H1 (cell line): ENCODE data around the gene KLK1. TPM values are rescaled to one million over a fixed set of nuclear protein-coding genes. Genes with fewer than 3 reads are reported as not detected.

ENCODE experiments used
- CTCF ChIA-PET: fragments of 300-600 bp; sonication (Branson Sonifier 250); formaldehyde crosslinking; loops from one replicate; lab custom pipeline; 2021; ENCODE audit not compliant: partially characterized antibody; lab: Charles Lee
- POLR2A ChIA-PET: fragments of 300-600 bp; sonication (Branson Sonifier 250); formaldehyde crosslinking; loops from one replicate; lab custom pipeline; 2021; ENCODE audit warnings: inconsistent platforms; ENCODE audit not compliant: partially characterized antibody; lab: Charles Lee
- DNase-seq, 2 experiments: peaks; one replicate each; pipeline versions ENCODE4 v3.0.0 to v3.0.0-alpha.2; 2010 to 2022; ENCODE audit warnings: low spot score in 2 of 2, low read depth in 1 of 2, mixed read lengths in 1 of 2
- FAIRE-seq: peaks from 2 replicates; lab custom pipeline; 2011; peaks lifted over from hg19 to GRCh38; lab: Jason Lieb, UNC
- H2AFZ ChIP-seq: 2 replicates; pipeline ENCODE4 v1.8.1; 2012; ENCODE audit warnings: low read length, inconsistent platforms
- H2AK5ac ChIP-seq: 2 replicates; pipeline ENCODE4 v1.6.1; 2013; ENCODE audit warnings: low read depth, low read length
- H2BK120ac ChIP-seq: replicated peaks from 2 replicates; pipeline ENCODE3; 2013; ENCODE audit warnings: low read depth, low read length, inconsistent platforms
- H2BK12ac ChIP-seq: 2 replicates; pipeline ENCODE4 v1.6.1; 2013; ENCODE audit warnings: low read depth, low read length
- H2BK15ac ChIP-seq: 2 replicates; pipeline ENCODE4 v1.6.1; 2013; ENCODE audit warnings: low read length
- H2BK20ac ChIP-seq: 2 replicates; pipeline ENCODE4 v1.6.1; 2013; ENCODE audit warnings: low read length
- H2BK5ac ChIP-seq: 2 replicates; pipeline ENCODE4 v1.6.1; 2013; ENCODE audit warnings: low read depth, low read length
- H3K14ac ChIP-seq: 2 replicates; pipeline ENCODE4 v1.6.1; 2013; ENCODE audit warnings: inconsistent platforms; ENCODE audit not compliant: insufficient read length
- H3K18ac ChIP-seq: 2 replicates; pipeline ENCODE4 v1.6.1; 2013; ENCODE audit warnings: low read length; ENCODE audit errors: extremely low read depth
- H3K23ac ChIP-seq: 2 replicates; pipeline ENCODE4 v1.6.1; 2013; ENCODE audit warnings: inconsistent platforms; ENCODE audit not compliant: insufficient read length
- H3K23me2 ChIP-seq: 2 replicates; pipeline ENCODE4 v1.6.1; 2013; ENCODE audit warnings: low read depth, low read length
- H3K27ac ChIP-seq: 2 replicates; pipeline ENCODE4 v1.6.1; 2011; ENCODE audit warnings: low read depth, low read length, inconsistent platforms
- H3K27me3 ChIP-seq, 4 experiments: replicated peaks in 1 of 4; 1 replicate in 1 of 4; 2 replicates in 3 of 4; pipeline versions ENCODE4 v1.6.1 to v1.8.1; 2011 to 2013; ENCODE audit warnings: low read length in 3 of 4, mild to moderate bottlenecking in 3 of 4, inconsistent platforms in 2 of 4, mixed read lengths in 2 of 4, moderate library complexity in 1 of 4; ENCODE audit not compliant: control insufficient read depth in 3 of 4, insufficient read depth in 3 of 4; ENCODE audit errors: extremely low read depth in 1 of 4
- H3K36me3 ChIP-seq, 4 experiments: 2 replicates each; pipeline versions ENCODE4 v1.6.1 to v1.8.1; 2011 to 2013; ENCODE audit warnings: mild to moderate bottlenecking in 4 of 4, low read length in 3 of 4, moderate library complexity in 2 of 4, control low read depth in 1 of 4, inconsistent platforms in 1 of 4; ENCODE audit not compliant: insufficient read depth in 4 of 4, control insufficient read depth in 2 of 4
- H3K4ac ChIP-seq: replicated peaks from 2 replicates; pipeline ENCODE3; 2013; ENCODE audit warnings: low read length, low read depth, mixed read lengths, inconsistent platforms; ENCODE audit not compliant: insufficient read length
- H3K4me1 ChIP-seq, 4 experiments: replicated peaks in 1 of 4; 1 replicate in 1 of 4; 2 replicates in 3 of 4; pipeline versions ENCODE4 v1.6.1 to v1.8.1; 2011 to 2013; ENCODE audit warnings: low read length in 3 of 4, inconsistent platforms in 2 of 4, mixed read lengths in 1 of 4; ENCODE audit not compliant: insufficient read depth in 4 of 4, control insufficient read depth in 3 of 4
- H3K4me2 ChIP-seq, 2 experiments: 2 replicates each; pipeline versions ENCODE4 v1.6.1 to v1.8.1; 2011 to 2013; ENCODE audit warnings: low read depth in 2 of 2, low read length in 2 of 2, control low read depth in 1 of 2, inconsistent platforms in 1 of 2, mild to moderate bottlenecking in 1 of 2; ENCODE audit not compliant: insufficient read depth in 1 of 2
- H3K4me3 ChIP-seq, 4 experiments: fragments of 200-600, 300-600 bp in 1 of 4; sonication (generic), shearing (Covaris generic), sonication (Bioruptor Twin) in 1 of 4; 2 replicates each; pipeline versions ENCODE4 v1.5.1 to v1.8.1; 2011 to 2016; ENCODE audit warnings: low read length in 4 of 4, low read depth in 3 of 4, control low read depth in 2 of 4, inconsistent platforms in 2 of 4, mild to moderate bottlenecking in 2 of 4, mixed read lengths in 1 of 4, moderate library complexity in 1 of 4; ENCODE audit not compliant: insufficient read depth in 2 of 4; ENCODE audit errors: extremely low read depth in 1 of 4
- H3K56ac ChIP-seq: replicated peaks from 2 replicates; pipeline ENCODE3; 2013; ENCODE audit warnings: low read depth, mild to moderate bottlenecking, mixed read lengths, low read length, inconsistent platforms; ENCODE audit not compliant: insufficient read length
- H3K79me1 ChIP-seq: 2 replicates; pipeline ENCODE4 v1.6.1; 2013; ENCODE audit warnings: low read depth, low read length, control low read depth
- H3K79me2 ChIP-seq, 2 experiments: 2 replicates each; pipeline versions ENCODE4 v1.6.1 to v1.8.1; 2012 to 2013; ENCODE audit warnings: low read length in 2 of 2, mild to moderate bottlenecking in 2 of 2, inconsistent platforms in 1 of 2; ENCODE audit not compliant: insufficient read depth in 2 of 2, control insufficient read depth in 1 of 2
- H3K9ac ChIP-seq, 4 experiments: replicated peaks in 1 of 4; 1 replicate in 1 of 4; 2 replicates in 3 of 4; pipeline versions ENCODE4 v1.6.1 to v1.8.1; 2011 to 2013; ENCODE audit warnings: low read depth in 3 of 4, low read length in 3 of 4, control low read depth in 2 of 4, mild to moderate bottlenecking in 2 of 4, moderate library complexity in 2 of 4, inconsistent platforms in 1 of 4; ENCODE audit errors: extremely low read depth in 1 of 4
- H3K9me3 ChIP-seq, 2 experiments: 2 replicates each; pipeline versions ENCODE4 v1.6.1 to v1.8.1; 2012 to 2013; ENCODE audit warnings: mild to moderate bottlenecking in 2 of 2, moderate library complexity in 2 of 2, control low read depth in 1 of 2, inconsistent platforms in 1 of 2, low read depth in 1 of 2, low read length in 1 of 2, mixed read lengths in 1 of 2; ENCODE audit not compliant: insufficient read depth in 2 of 2
- H4K20me1 ChIP-seq, 2 experiments: replicated peaks in 1 of 2; 2 replicates each; pipeline versions ENCODE3 to v1.8.1; 2011 to 2013; ENCODE audit warnings: inconsistent platforms in 2 of 2, low read length in 2 of 2, mild to moderate bottlenecking in 1 of 2; ENCODE audit not compliant: insufficient read depth in 2 of 2, control insufficient read depth in 1 of 2
- H4K5ac ChIP-seq: 2 replicates; pipeline ENCODE4 v1.6.1; 2013; ENCODE audit warnings: low read length, low read depth, mixed read lengths, inconsistent platforms; ENCODE audit not compliant: insufficient read length
- H4K8ac ChIP-seq: 2 replicates; pipeline ENCODE4 v1.8.0; 2013; ENCODE audit warnings: mild to moderate bottlenecking, moderate library complexity, low read length, inconsistent platforms; ENCODE audit not compliant: insufficient read depth; ENCODE audit errors: extremely low read depth
- H4K91ac ChIP-seq: replicated peaks from 2 replicates; pipeline ENCODE3; 2013; ENCODE audit warnings: low read length, mixed read lengths, inconsistent platforms; ENCODE audit not compliant: insufficient read length
- CBX5 ChIP-seq: fragments of 300-800, 300-1000 bp; sonication (generic); IDR thresholded peaks from 2 replicates; pipeline ENCODE4 v1.7.1; 2016; ENCODE audit warnings: antibody characterized with exemption, low read length, low read depth
- FOSL1 ChIP-seq: IDR thresholded peaks from 2 replicates; pipeline ENCODE4 v1.6.1; 2011; ENCODE audit warnings: mild to moderate bottlenecking, low read depth, low read length, moderate library complexity; ENCODE audit not compliant: insufficient read depth
- GTF2F1 ChIP-seq: IDR thresholded peaks from 2 replicates; pipeline ENCODE4 v1.6.1; 2012; ENCODE audit warnings: low read depth, low read length, improper control_type of control experiment, borderline replicate concordance
- JUND ChIP-seq: IDR thresholded peaks from 2 replicates; pipeline ENCODE4 v1.6.1; 2011; ENCODE audit warnings: mild to moderate bottlenecking, improper control_type of control experiment, low read length
- KDM1A ChIP-seq: fragments of 200-600, 300-600 bp; sonication (generic); IDR thresholded peaks from 2 replicates; pipeline ENCODE4 v1.7.1; 2016; ENCODE audit warnings: mild to moderate bottlenecking, low read length, borderline replicate concordance
- RFX5 ChIP-seq: IDR thresholded peaks from 2 replicates; pipeline ENCODE4 v1.6.1; 2011; ENCODE audit warnings: low read depth, low read length, improper control_type of control experiment, borderline replicate concordance
- RXRA ChIP-seq: IDR thresholded peaks from 2 replicates; pipeline ENCODE4 v1.6.1; 2011; ENCODE audit warnings: low read depth, mild to moderate bottlenecking, low read length, moderate library complexity; ENCODE audit not compliant: insufficient read depth
- SP4 ChIP-seq: IDR thresholded peaks from 2 replicates; pipeline ENCODE4 v1.6.1; 2012; ENCODE audit warnings: low read length, inconsistent platforms
- TAF1 ChIP-seq: IDR thresholded peaks from 2 replicates; pipeline ENCODE4 v1.6.1; 2011; ENCODE audit warnings: mild to moderate bottlenecking, low read depth, low read length
- TAF7 ChIP-seq: optimal IDR thresholded peaks from 2 replicates; pipeline ENCODE3; 2011; ENCODE audit warnings: low read depth, mild to moderate bottlenecking, inconsistent platforms, low read length, moderate library complexity, borderline replicate concordance
- WGBS, 2 experiments: shearing (Covaris generic) in 1 of 2; methylation state at CpG; one replicate each; pipeline versions ENCODE4 v1.1.6 to v1.1.7; 2013 to 2015; ENCODE audit warnings: low lambda C conversion rate in 2 of 2, mixed read lengths in 2 of 2, inconsistent platforms in 1 of 2, low coverage in 1 of 2, missing lambda C conversion rate in 1 of 2; ENCODE audit not compliant: insufficient replicate concordance in 2 of 2, insufficient coverage in 1 of 2, insufficient read length in 1 of 2; ENCODE audit errors: extremely low coverage in 1 of 2, missing lambda C conversion rate in 1 of 2; 5-methylcytosine and 5-hydroxymethylcytosine counted together
- polyA plus RNA-seq, 7 experiments: library from polyadenylated mRNA; depleted of rRNA in 3 of 7; stranded (reverse) in 5 of 7; unstranded in 2 of 7; fragments of >200 nt in 5 of 7; fragments of 200-250 nt in 2 of 7; gene quantifications; 1 replicate in 5 of 7; 2 replicates in 1 of 7; 4 replicates in 1 of 7; pipeline versions ENCODE4 v1.2.1 to v1.2.3, GENCODE V29; 2011 to 2013; ENCODE audit warnings: missing spikeins in 2 of 7, mixed read lengths in 2 of 7
- total RNA-seq: library from RNA; stranded (reverse); fragmentation: NEBNext Ultra II Directional; extraction: Animal tissue kit (Norgen Biotek cat#: 25700); gene quantifications from 2 replicates; pipeline ENCODE4 v1.2.1, GENCODE V29; 2021

The KLK1 gene
- total and polyA plus RNA-seq, 2 of the 8 experiments (the other 6 are each of a cell fraction or from before 2014, with no cell fraction given) = 3.4 to 4.0 TPM

GRCh38 chr19:50784710-50785109 is 38.9 kb downstream of the KLK1 start:
- CTCF ChIA-PET = interaction anchor here (0.9 to 10.2 kb wide), 12 partner anchors 8 to 247 kb away, joined by 3 to 170 read pairs (median 8); partner anchors contain the start of genes CLEC11A and SHANK1
- TF ChIP-seq GTF2F1 = no peak
- no peak for TF ChIP-seq KDM1A
- no peak for TF ChIP-seq SP4
- no peak for TF ChIP-seq TAF1
- no peak for TF ChIP-seq TAF7
- TF ChIP-seq RXRA = no peak
- no peak for TF ChIP-seq FOSL1
- TF ChIP-seq JUND = no peak
- no peak for TF ChIP-seq RFX5
- TF ChIP-seq CBX5 = no peak

More at GRCh38 chr19:50784710-50785109, 38.9 kb downstream of the KLK1 start:
- Histone ChIP-seq H4K20me1 (peaks cover 2% of the 10 kb centered on the region in 2 experiments), H2AFZ (no peak overlapping the region), H3K4me2 (no peak overlapping the region), H3K18ac (no peak overlapping the region), H3K23ac (no peak overlapping the region), H4K5ac (no peak overlapping the region), H2BK5ac (no peak overlapping the region), H3K27ac (no peak overlapping the region), H3K27me3 (peaks cover 0 to 17% (median 10%) of the 10 kb centered on the region in 4 experiments; a peak in 4 of 7 replicates), H3K9ac (no peak overlapping the region), H3K79me1 (no peaks in the 10 kb centered on the region), H2BK12ac (no peak overlapping the region), H3K4ac (no peak overlapping the region), H3K4me3 (no peak overlapping the region), H2AK5ac (no peak overlapping the region), H3K56ac (no peak overlapping the region), H2BK120ac (no peak overlapping the region), H2BK15ac (no peak overlapping the region), H3K4me1 (no peaks in the 10 kb centered on the region), H3K23me2 (no peaks in the 10 kb centered on the region), H4K91ac (no peak overlapping the region), H4K8ac (no peak overlapping the region), H3K36me3 (no peaks in the 10 kb centered on the region), H3K9me3 (no peaks in the 10 kb centered on the region), H3K14ac (no peak overlapping the region), H3K79me2 (no peaks in the 10 kb centered on the region), H2BK20ac (no peak overlapping the region)
- POLR2A ChIA-PET = interaction anchor here (0.6 to 9.7 kb wide), 7 partner anchors 9 to 233 kb away, joined by 3 to 110 read pairs (median 4); partner anchors contain the start of genes ACP4 and CLEC11A
- 80% methylated on average over 1 of the region's 3 CpGs; no CpG with 5 or more reads in 1 of the 2 experiments for WGBS, 2 experiments
- FAIRE-seq (no peak), DNase-seq (no peak)
